ENCODE results near the gene RRP15.

RRP15 gene

DNA sequence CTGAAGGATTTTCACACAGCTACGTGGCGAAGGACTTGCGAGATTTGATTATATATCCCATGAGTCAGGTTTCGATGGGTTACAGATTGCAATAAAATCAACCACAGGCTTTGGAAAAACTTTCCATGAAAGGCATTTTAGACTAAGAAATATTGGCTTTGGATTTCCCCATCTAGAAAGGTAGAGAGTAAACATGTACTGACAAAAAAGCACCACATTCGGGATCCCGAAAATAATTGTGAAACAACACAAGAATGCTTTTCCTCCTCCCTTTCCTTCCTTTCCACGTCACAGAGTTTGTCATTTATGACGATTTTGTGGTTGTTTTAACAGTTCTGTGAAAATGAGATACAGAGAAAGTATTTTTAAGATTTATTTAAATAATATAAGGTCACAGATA is 98.6 kb downstream of the RRP15 start:
- in situ Hi-C loops (cut with HindIII; ENCODE audit: low sequenced_read_pairs) = no loop called here

DNA sequence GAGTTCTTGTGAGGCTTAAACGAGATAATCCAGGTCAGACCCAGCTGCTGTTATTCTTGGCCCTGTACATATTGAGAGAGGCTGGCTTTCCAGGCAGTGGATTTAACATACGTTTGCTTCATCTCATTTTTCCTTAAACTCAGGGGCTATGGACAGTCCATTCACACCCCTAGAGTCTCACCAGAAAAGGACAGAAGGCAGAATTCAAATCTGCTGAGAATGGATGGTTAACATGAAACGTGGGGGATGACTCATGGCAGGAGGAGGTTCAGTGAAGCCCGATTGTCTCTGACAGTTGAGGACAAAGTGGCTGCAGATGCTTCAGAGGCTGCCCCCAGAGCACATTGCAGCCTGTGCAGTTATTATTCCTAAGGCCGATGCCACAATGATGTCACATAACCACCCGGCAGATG is 99.5 kb downstream of the RRP15 start:
- in situ Hi-C loops (cut with HindIII; ENCODE audit: low sequenced_read_pairs) = no loop called here

All from DLD1 (cell line).